GM23338 (cell line): ENCODE data around the gene TENT4A. TPM values are rescaled to one million over a fixed set of nuclear protein-coding genes. Genes with fewer than 3 reads are reported as not detected.
A peak's percentile ranks its signal among the peaks of the same experiment; 100 is the strongest.

Experiments used
- ATAC-seq: fragments of 200-7000 bp; cut with Tn5 transposase; 3 replicates; pipeline ENCODE4 v1.9.1; 2020
- DNase-seq: peaks from one replicate; pipeline ENCODE4 v3.0.0-alpha.2; 2015; ENCODE audit warnings: low spot score
- H2AFZ ChIP-seq: fragments of 200-600 bp; sonication (generic); 2 replicates; pipeline ENCODE4 v1.8.0; 2016; ENCODE audit warnings: antibody characterized with exemption, mild to moderate bottlenecking, moderate library complexity
- H3F3A ChIP-seq: fragments of 200-600 bp; sonication (generic); replicated peaks from 2 replicates; pipeline ENCODE4 v1.8.0; 2017; ENCODE audit warnings: antibody characterized with exemption, mixed run types, low read depth
- H3K27ac ChIP-seq: fragments of 200-600 bp; sonication (generic); 2 replicates; pipeline ENCODE4 v1.6.1; 2016; ENCODE audit warnings: low read depth
- H3K27me3 ChIP-seq: fragments of 200-600 bp; sonication (generic); 2 replicates; pipeline ENCODE4 v1.8.0; 2016; ENCODE audit warnings: mild to moderate bottlenecking, mixed run types, moderate library complexity; ENCODE audit not compliant: insufficient read depth
- H3K36me3 ChIP-seq: fragments of 200-600 bp; sonication (generic); 2 replicates; pipeline ENCODE4 v1.8.0; 2016; ENCODE audit warnings: mild to moderate bottlenecking; ENCODE audit not compliant: insufficient read depth
- H3K4me1 ChIP-seq: fragments of 200-600 bp; sonication (generic); 2 replicates; pipeline ENCODE4 v1.8.0; 2016; ENCODE audit warnings: mild to moderate bottlenecking, moderate library complexity; ENCODE audit not compliant: insufficient read depth
- H3K4me2 ChIP-seq: fragments of 200-600 bp; sonication (generic); 2 replicates; pipeline ENCODE4 v1.7.1; 2017; ENCODE audit warnings: mixed run types
- H3K4me3 ChIP-seq: fragments of 200-600 bp; sonication (generic); 2 replicates; pipeline ENCODE4 v1.6.1; 2016; ENCODE audit warnings: mixed run types
- H3K79me2 ChIP-seq: fragments of 200-600 bp; sonication (generic); replicated peaks from 2 replicates; pipeline ENCODE4 v1.8.0; 2017; ENCODE audit warnings: mild to moderate bottlenecking; ENCODE audit not compliant: insufficient read depth
- H3K9me2 ChIP-seq: fragments of 200-600 bp; sonication (generic); 2 replicates; pipeline ENCODE4 v1.8.0; 2017; ENCODE audit not compliant: insufficient read depth
- H4K20me1 ChIP-seq: fragments of 200-600 bp; sonication (generic); replicated peaks from 2 replicates; pipeline ENCODE4 v1.8.0; 2017; ENCODE audit warnings: mild to moderate bottlenecking; ENCODE audit not compliant: insufficient read depth
- H3K27ac Mint-ChIP-seq: 2 replicates; pipeline ENCODE4 v1.8.0; 2020; ENCODE audit warnings: inconsistent platforms, mild to moderate bottlenecking, moderate library complexity, mixed read lengths
- H3K27me3 Mint-ChIP-seq: 3 replicates; pipeline ENCODE4 v1.8.0; 2022; ENCODE audit warnings: low read depth, mild to moderate bottlenecking, moderate library complexity, mixed read lengths, inconsistent platforms; ENCODE audit not compliant: insufficient read depth, poor library complexity
- H3K36me3 Mint-ChIP-seq: 3 replicates; pipeline ENCODE4 v1.8.0; 2021; ENCODE audit warnings: low read depth, mild to moderate bottlenecking, inconsistent platforms, moderate library complexity, mixed read lengths
- H3K4me1 Mint-ChIP-seq: 3 replicates; pipeline ENCODE4 v1.8.0; 2020; ENCODE audit warnings: mild to moderate bottlenecking, inconsistent platforms, mixed read lengths
- H3K4me3 Mint-ChIP-seq: 3 replicates; pipeline ENCODE4 v1.8.0; 2021; ENCODE audit warnings: moderate library complexity, mild to moderate bottlenecking, inconsistent platforms, mixed read lengths
- H3K9me3 Mint-ChIP-seq: 3 replicates; pipeline ENCODE4 v1.8.0; 2020; ENCODE audit warnings: moderate library complexity, mild to moderate bottlenecking, inconsistent platforms, mixed read lengths
- CREB1 ChIP-seq: fragments of 250-450 bp; sonication (Bioruptor Pico); IDR thresholded peaks from 2 replicates; pipeline ENCODE4 v1.5.0; 2020; ENCODE audit warnings: low read depth, mild to moderate bottlenecking, moderate library complexity
- CTCF ChIP-seq, 2 experiments: fragments of 200-600 bp in 1 of 2; sonication (generic) in 1 of 2; conservative IDR thresholded peaks; 2 replicates each; pipeline versions ENCODE4 v1.5.1 to v1.6.1; 2016 to 2017; ENCODE audit warnings: antibody characterized with exemption in 2 of 2, low read depth in 2 of 2, mild to moderate bottlenecking in 2 of 2, moderate library complexity in 1 of 2
- JUNB ChIP-seq: IDR thresholded peaks from one replicate; pipeline ENCODE4 v1.6.1; 2016; ENCODE audit warnings: antibody characterized with exemption; ENCODE audit not compliant: unreplicated experiment
- POLR2AphosphoS5 ChIP-seq: IDR thresholded peaks from 2 replicates; pipeline ENCODE4 v1.6.1; 2016; ENCODE audit warnings: antibody characterized with exemption, low read depth
- REST ChIP-seq: IDR thresholded peaks from one replicate; pipeline ENCODE4 v1.6.1; 2018; ENCODE audit warnings: antibody characterized with exemption; ENCODE audit not compliant: unreplicated experiment
- STAT1 ChIP-seq: IDR thresholded peaks from one replicate; pipeline ENCODE4 v1.6.1; 2016; ENCODE audit warnings: antibody characterized with exemption; ENCODE audit not compliant: unreplicated experiment
- ZNF331 ChIP-seq: fragments of 250-450 bp; sonication (Bioruptor Pico); IDR thresholded peaks from 2 replicates; pipeline ENCODE4 v1.5.0; 2020; ENCODE audit warnings: low read depth, mild to moderate bottlenecking, moderate library complexity
- polyA plus RNA-seq: library from polyadenylated mRNA; unstranded; fragments of >200 nt; fragmentation: Nextera tagmentation; extraction: Ambion mirVana; gene quantifications from 2 replicates; pipeline ENCODE4 v1.2.1, GENCODE V29; 2016
- total RNA-seq: library from RNA; depleted of rRNA; stranded (reverse); fragments of >200 nt; shearing (Covaris generic); gene quantifications from 2 replicates; pipeline ENCODE4 v1.2.3, GENCODE V29; 2014

TENT4A gene
- total and polyA plus RNA-seq, 2 experiments from 2014 or later, result 5.3 to 24.0 TPM

- TF ChIP-seq JUNB (no peak), POLR2AphosphoS5 (no peak), CTCF (conservative IDR thresholded peaks at IDR 0.05; ENCODE audit: low read depth in 2 of 2) (no peak; a peak in 1 of 4 replicates), STAT1 (no peak), CREB1 (no peak), REST (no peak), ZNF331 (CRISPR knock-in tag) (no peak)
- Mint-ChIP-seq H3K36me3 (no peaks in the 10 kb centered on the region; the same call in 2 of the 3 replicates), H3K9me3 (no peaks in the 10 kb centered on the region; the same call in 1 of the 3 replicates), H3K4me1 (peaks cover 32% of the 10 kb centered on the region), H3K27ac (peak overlapping the region; percentile 84; the same call in 1 of the 2 replicates), H3K27me3 (peaks cover 12% of the 10 kb centered on the region), H3K4me3 (peak overlapping the region; percentile 84)
- DNase-seq (peak; percentile 70), ATAC-seq (peak; percentile 61)
- Histone ChIP-seq H3K4me1 (peaks cover 13% of the 10 kb centered on the region), H4K20me1 (peaks cover 26% of the 10 kb centered on the region), H3K79me2 (peaks cover 26% of the 10 kb centered on the region), H3K9me2 (no peaks in the 10 kb centered on the region), H3K27ac (peak overlapping the region; percentile 93), H3K4me3 (peak overlapping the region; percentile 91), H3F3A (0 out of 2 replicates have a peak, but pooled peaks cover 6% of the 10 kb centered on the region), H2AFZ (peak overlapping the region; percentile 61), H3K4me2 (peak overlapping the region; percentile 94), H3K27me3 (peaks cover 10% of the 10 kb centered on the region; the same call in 1 of the 2 replicates), H3K36me3 (no peaks in the 10 kb centered on the region)
Observed at GRCh38 chr5:6712142-6712576, 1.1 kb upstream of the TENT4A start.

GRCh38 chr5:6712577-6713273 is 507 bp upstream of the TENT4A start:
- Mint-ChIP-seq H3K36me3 (no peaks in the 10 kb centered on the region; the same call in 2 of the 3 replicates), H3K4me3 (peak overlapping the region; percentile 84), H3K27ac (peak overlapping the region; percentile 84; the same call in 1 of the 2 replicates), H3K4me1 (peaks cover 37% of the 10 kb centered on the region), H3K27me3 (peaks cover 14% of the 10 kb centered on the region), H3K9me3 (no peaks in the 10 kb centered on the region; the same call in 1 of the 3 replicates)
- DNase-seq, result peak; percentile 96
- H3K4me1 ChIP-seq, result peaks cover 13% of the 10 kb centered on the region
- peak overlapping the region; percentile 91 for H3K4me3 ChIP-seq
- H3K27me3 ChIP-seq, result peaks cover 10% of the 10 kb centered on the region; the same call in 1 of the 2 replicates
- no peaks in the 10 kb centered on the region for H3K36me3 ChIP-seq
- H2AFZ ChIP-seq, result peak overlapping the region; percentile 61
- H3F3A ChIP-seq, result 0 out of 2 replicates have a peak, but pooled peaks cover 6% of the 10 kb centered on the region
- peaks cover 31% of the 10 kb centered on the region for H4K20me1 ChIP-seq
- H3K9me2 ChIP-seq, result no peaks in the 10 kb centered on the region
- peak; percentile 79 for ATAC-seq
- H3K79me2 ChIP-seq, result peaks cover 32% of the 10 kb centered on the region
- H3K4me2 ChIP-seq, result peak overlapping the region; percentile 94
- H3K27ac ChIP-seq, result peak overlapping the region; percentile 93
- no peak for TF ChIP-seq JUNB
- peak; percentile 82 for TF ChIP-seq POLR2AphosphoS5
- 0 out of 4 replicates have a peak, but pooled peaks of 1 of the 2 experiments have one; percentile 2 for TF ChIP-seq CTCF (conservative IDR thresholded peaks at IDR 0.05; ENCODE audit: low read depth in 2 of 2)
- peak; percentile 90 for TF ChIP-seq CREB1
